Left colon (tissue), 2 donors: ENCODE results near the gene SLPI. TPM values are rescaled to one million over a fixed set of nuclear protein-coding genes. Genes with fewer than 3 reads are reported as not detected.

Experiments used
- ATAC-seq: fragments of 200-7000 bp; cut with Tn5 transposase; one replicate; pipeline ENCODE4 v1.9.1; 2020; ENCODE audit warnings: mild to moderate bottlenecking, moderate library complexity
- DNase-seq, 2 donors: peaks; one replicate each; pipeline ENCODE4 v3.0.0-alpha.2; 2020
- intact Hi-C, 2 donors: fragments of 100-400 bp; cut with DNase I in 1 of 2; cut with micrococcal nuclease in 1 of 2; formaldehyde crosslinking; loops; one replicate each; pipeline versions ENCODE4 v1.11.2 to v1.14.0; 2022; cut with DNase I, micrococcal nuclease
- total RNA-seq, 2 donors: library from RNA; stranded (reverse); fragmentation: NEBNext Ultra II Directional; extraction: Animal tissue kit (Norgen Biotek cat#: 25700); gene quantifications; one replicate each; pipeline ENCODE4 v1.2.1, GENCODE V29; 2021
- donor health status: DM: no; HTN: no; CAD: no.
- donor health status: DM: yes; HTN: yes; CAD: no.

SLPI gene
- total RNA-seq, 2 donors from 2014 or later: 47.4 to 204 TPM

DNA sequence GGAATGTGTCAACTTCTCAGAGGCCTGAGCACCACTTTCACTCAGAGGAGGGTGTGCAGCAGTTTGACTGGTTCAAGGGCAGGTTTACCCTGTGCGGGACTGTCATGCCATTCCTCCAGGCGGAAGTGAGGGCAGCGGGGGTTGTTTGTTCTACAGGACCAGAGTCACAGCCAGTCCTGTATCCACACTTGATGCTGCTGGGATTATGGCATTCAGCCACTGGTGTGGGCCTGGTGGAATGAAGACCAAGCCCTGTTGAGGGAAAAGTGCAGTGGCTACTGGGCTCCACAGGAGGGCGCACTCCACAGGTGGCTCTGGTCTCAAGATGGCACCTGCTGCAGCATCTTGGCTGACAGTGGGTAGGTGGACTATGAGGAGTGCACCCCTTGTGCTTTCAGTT lies 18.4 kb downstream of the SLPI start:
- intact Hi-C loops: no loop called here
- ATAC-seq: peak; percentile 37
- no peak for DNase-seq

DNA sequence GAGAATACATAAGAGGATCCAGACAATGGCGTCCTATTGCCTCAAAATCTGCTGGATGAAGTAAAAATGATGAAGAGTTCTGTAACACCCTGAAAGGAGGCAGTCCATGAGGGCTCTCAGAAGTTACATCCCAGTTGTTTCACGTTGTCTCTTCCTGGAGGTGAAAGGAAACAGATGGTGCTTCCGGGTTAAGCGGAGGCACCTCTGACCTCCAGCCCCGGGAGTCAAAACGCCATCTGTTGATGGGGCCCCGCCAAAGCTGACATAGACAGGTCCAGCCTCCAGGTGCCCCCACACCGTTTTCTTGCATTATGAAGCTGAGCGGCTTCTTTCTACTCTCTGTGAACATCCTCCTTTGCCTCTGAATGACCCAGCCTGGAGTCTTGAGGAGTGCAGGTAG lies 23.7 kb downstream of the SLPI start:
- ATAC-seq (no peak), DNase-seq (no peak)
- intact Hi-C loops: no loop called here

DNA sequence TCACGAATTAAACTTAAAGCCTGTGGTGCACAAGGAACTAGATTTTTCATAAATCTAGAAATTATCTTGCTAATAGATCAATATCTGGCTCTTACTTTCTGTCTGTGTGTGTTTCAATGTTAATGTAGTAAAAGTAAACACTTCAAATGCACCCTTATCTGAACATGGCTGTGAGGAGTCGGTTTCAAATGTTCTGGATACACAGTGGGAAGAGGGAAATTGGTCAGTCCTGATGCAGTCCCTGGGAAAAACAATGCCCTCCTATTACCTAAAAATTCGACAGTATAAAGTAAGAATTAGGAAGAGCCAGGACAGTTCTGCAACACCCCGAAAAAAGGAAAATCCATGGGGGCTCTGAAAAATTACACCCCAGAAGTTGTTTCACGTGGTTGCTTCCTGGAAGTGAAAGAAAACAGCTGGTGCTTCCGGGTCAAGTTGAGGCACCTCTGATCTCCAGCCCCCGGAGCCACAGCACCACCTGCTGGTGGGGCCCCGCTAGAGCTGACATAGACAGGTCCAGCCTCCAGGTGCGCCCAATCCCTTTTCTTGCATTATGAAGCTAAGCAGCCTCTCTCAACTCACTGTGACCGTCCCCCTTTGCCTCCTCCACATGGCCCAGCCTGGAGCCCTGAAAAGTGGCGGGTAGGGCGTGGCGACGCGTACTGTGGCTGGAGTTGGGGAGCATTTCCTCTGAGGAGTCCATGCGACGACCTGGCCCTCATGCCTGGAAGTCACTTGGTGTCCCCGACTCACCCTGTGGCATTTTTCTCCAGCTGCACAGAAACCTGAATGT lies 24.9 kb downstream of the SLPI start:
- DNase-seq: peak; percentile 57 to 77
- ATAC-seq: peak; percentile 91
- intact Hi-C loops: no loop called here

DNA sequence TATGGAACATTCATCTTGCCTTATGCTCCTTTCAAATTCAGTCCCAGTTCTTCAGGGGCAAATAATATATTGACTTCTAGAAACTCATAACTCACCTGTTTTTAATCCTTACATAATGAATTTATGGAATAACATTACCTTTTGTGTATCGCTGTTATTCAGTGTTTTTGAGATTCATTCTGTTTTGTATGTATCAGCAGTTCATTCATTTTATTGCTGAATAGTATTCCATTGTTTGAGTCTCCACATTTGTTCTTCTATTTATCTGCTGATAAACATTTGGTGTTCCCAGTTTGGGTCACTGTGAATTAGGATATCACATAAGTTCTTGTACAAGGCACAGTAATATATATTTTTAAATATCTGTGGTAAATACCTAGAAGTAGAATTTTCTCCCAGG lies 28.1 kb downstream of the SLPI start:
- ATAC-seq (no peak), DNase-seq (no peak)
- intact Hi-C loops: no loop called here

DNA sequence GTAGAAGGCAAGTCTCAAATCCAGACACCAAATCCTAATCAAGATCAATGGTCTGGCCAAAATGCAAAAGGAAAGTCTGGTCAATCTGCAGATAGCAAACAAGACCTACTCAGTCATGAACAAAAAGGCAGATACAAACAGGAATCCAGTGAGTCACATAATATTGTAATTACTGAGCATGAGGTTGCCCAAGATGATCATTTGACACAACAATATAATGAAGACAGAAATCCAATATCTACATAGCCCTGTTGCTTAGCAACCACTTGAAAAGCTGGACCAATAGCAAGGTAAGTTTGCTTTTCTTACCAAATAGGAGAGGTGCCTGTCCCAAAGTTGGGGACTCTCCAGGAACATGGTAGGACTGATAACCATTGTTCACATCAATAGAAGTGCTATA lies 31.2 kb downstream of the SLPI start:
- intact Hi-C loops: no loop called here
- no peak for ATAC-seq
- DNase-seq: no peak

DNA sequence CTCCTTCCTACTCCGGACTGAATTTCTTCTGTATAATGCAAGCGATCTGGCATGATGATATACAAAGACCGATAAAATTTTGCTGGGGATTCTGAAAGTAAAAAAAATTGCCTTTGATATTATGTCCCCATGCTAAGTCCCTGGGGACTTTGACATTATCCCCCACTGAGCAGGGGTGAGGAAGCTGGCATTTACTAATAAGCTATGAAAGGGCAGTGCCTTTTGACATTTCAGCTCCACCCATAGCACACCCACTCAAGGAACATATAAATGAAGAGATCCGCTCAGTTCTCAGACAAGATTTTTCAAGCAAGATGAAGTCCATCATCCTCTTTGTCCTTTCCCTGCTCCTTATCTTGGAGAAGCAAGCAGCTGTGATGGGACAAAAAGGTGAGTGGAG lies 33.3 kb downstream of the SLPI start, which contains the start of gene SEMG2:
SEMG2 (plus strand) TSS at position 298 of the 400 bp plus-strand sequence; CDS start at position 315, 17 bp downstream.
- no peak for DNase-seq
- ATAC-seq: no peak

DNA sequence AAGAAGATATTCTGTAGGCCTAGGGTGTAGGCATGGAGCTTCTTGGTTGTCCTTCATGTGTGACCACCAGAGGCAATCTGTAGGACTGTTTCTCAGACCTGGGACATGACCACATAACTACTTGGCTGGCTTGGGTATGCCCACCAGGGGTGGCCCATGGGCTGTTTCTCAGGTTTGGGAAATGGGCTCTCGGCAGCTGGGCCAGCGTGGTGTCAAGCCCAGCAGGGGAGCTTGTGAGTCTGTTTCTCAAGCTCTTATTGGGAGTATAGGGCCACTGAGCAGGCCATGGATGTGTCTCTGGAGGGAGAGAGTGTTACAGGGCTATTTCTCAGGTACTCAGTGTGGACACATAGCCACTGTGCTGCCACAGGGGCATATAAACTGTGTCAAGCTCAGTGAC lies 35.7 kb downstream of the SLPI start:
- no peak for DNase-seq
- intact Hi-C loops: no loop called here
- ATAC-seq: no peak

More for the DNA sequence above, 33.3 kb downstream of the SLPI start, which contains the start of gene SEMG2:
- intact Hi-C loops: no loop called here

DNA sequence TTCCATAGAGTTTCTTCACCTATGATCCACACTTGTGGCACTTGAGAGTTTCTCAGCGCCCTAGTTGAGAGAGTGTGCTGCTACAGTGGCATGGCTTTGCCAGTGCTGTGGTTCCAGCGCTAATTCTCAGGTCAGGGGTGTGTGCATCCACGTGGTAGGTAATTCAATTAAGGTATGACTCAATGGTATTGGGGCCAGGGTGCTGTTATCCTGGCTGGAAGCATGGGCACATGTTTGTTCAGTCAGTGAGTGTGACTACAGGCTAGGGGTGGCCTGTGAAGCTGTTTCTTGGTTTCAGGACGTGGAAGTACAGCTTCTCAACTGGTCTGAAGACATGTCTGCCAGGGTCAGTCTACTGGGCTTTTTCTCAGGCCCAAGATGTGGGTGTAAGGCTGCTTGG lies 36.2 kb downstream of the SLPI start:
- intact Hi-C loops: no loop called here
- DNase-seq (no peak), ATAC-seq (no peak)

DNA sequence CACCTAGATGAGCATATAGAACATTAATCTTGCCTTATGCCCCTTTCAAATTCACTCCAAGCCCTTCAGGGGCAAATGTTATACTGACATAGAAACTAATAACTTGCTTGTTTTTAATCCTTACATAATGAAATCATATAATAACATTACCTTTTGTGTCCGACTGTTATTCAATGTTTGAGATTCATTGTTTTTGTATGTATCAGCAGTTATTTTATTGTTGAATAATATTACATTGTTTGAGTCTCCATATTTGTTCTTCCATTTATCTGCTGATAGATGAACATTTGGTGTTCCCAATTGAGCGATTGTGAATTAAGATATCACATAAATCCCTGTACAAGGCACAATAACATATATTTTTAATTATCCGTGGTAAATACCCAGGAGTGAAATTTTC lies 41.5 kb downstream of the SLPI start:
- DNase-seq (no peak), ATAC-seq (no peak)
- intact Hi-C loops: no loop called here

DNA sequence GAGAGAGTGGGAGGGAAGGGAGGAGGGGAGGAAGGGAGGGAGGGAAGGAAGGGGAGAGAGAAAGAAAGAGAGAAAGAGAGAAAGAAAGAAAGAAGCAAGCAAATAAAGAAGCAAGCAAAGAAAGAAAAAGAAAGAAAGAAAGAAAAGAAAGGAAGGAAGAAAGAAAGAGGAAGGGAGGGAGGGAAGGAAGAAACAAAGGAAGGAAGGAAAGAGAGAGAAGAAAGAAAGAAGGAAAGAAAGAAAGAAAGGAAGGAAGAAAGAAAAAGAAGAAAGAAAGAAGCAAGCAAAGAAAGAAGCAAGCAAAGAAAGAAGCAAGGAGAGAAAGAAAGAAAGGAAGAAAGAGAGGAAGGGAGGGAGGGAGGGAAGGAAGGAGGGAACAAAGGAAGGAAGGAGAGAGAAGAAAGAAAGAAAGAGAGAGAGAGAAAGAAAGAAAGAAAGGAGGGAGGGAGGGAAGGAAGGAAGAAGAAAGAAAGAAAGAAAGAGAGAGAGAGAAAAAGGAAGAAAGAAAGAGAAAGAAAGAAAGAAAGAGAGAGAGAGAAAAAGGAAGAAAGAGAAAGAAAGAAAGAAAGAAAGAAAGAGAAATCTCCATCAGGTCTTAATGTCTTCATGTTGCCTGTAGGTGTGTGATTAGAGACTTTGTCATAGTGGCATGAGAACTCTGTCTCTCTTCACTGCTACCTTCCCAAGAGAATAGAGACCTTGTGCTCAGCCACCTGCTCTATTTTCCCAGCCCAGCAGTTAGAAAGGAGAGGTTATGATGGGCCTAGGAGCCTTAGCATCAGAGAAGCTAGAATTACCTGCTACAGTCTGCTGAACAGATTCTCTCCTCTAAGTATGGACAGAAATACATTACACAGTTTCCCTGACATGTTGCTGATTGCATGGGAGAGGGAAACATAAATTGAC lies 42.5 kb downstream of the SLPI start:
- ATAC-seq: no peak
- intact Hi-C loops: no loop called here
- DNase-seq: no peak

DNA sequence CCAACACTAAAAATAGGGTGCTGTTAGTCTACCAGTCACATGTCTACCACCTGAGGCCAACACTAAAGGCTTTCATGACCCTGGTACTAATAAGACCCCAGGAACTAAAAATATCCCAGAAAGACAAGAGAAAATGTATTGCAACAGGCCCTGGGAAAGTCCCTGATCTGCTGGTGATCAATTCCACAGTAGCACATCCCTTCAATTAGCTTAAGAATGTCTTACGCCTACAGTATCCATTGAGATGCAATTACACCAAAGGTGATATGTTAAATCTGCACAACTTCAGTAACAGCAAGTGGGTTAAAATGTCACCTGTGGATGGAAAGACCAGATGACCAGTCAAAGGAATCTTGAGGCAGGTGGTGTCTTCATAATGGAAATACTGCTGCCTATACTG lies 44.4 kb downstream of the SLPI start:
- intact Hi-C loops: no loop called here
- DNase-seq (no peak), ATAC-seq (no peak)

DNA sequence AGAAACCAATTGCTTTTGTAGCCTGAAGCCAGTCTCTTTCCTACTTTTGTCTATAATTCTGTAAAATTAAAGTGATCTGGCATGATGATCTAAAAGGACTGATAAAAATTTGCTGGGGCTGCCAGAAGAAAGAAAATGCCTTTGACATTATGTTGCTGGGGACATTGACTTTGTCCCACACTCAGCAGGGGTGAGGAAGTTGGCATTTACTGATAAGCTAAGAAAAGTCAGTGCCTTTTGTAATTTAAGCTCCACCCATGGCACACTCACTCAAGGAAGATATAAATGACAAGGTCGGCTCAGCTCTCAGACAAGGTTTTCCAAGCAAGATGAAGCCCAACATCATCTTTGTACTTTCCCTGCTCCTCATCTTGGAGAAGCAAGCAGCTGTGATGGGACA lies 47.6 kb downstream of the SLPI start, which contains the start of gene SEMG1:
SEMG1 (plus strand) TSS at position 309 of the 400 bp plus-strand sequence; CDS start at position 330, 21 bp downstream.
- intact Hi-C loops: no loop called here
- no peak for DNase-seq

More for the DNA sequence above, 47.6 kb downstream of the SLPI start, which contains the start of gene SEMG1:
- peak; percentile 83 for ATAC-seq

Other genes with a start within 250 kb of the SLPI start
- under 1 TPM in 1 of 2 donors, not detected in 1; 0.27 TPM for gene KCNS1, start 153.4 kb downstream of the SLPI start, total RNA-seq
- gene WFDC5, start 139.4 kb downstream of the SLPI start, total RNA-seq: not detected
- gene WFDC12, start 130.1 kb downstream of the SLPI start, total RNA-seq: under 1 TPM in 1 of 2 donors, not detected in 1; 0.92 TPM
- gene PI3, start 79.7 kb downstream of the SLPI start, total RNA-seq: 100 to 1,000 TPM; 108 to 979 TPM
- under 1 TPM; 0.14 to 0.21 TPM for gene SEMG1, start 47.5 kb downstream of the SLPI start, total RNA-seq
- not detected for gene SEMG2, start 33.2 kb downstream of the SLPI start, total RNA-seq
- not detected for gene RBPJL, start 52.3 kb upstream of the SLPI start, total RNA-seq
- gene MATN4, start 53.7 kb upstream of the SLPI start, total RNA-seq: not detected
- gene SDC4, start 93.9 kb upstream of the SLPI start, total RNA-seq: 100 to 1,000 TPM in 1 of 2 donors, 10 to 100 TPM in 1; 85.4 to 144 TPM
- 10 to 100 TPM; 25.2 to 32.4 TPM for gene SYS1, start 108.6 kb upstream of the SLPI start, total RNA-seq
- gene TP53TG5, start 123.8 kb upstream of the SLPI start, total RNA-seq: under 1 TPM; 0.59 to 0.85 TPM
- gene DBNDD2, start 153.7 kb upstream of the SLPI start, total RNA-seq: 100 to 1,000 TPM; 123 to 135 TPM
- 100 to 1,000 TPM; 122 to 152 TPM for gene PIGT, start 161.6 kb upstream of the SLPI start, total RNA-seq
- 100 to 1,000 TPM; 108 to 124 TPM for gene WFDC2, start 215.2 kb upstream of the SLPI start, total RNA-seq